OCI-M2 (cell line): ENCODE data around the gene GATC.
A peak's percentile ranks its signal among the peaks of the same experiment; 100 is the strongest.
"Not testable (repeated sequence)": the region's sequence is repeated elsewhere in the genome, so short reads cannot be mapped to it uniquely, and the experiment has no call there.

Source experiments
- DNase-seq: peaks from one replicate; lab custom pipeline; 2025; ENCODE audit not compliant: unreplicated experiment; lab: John Stamatoyannopoulos, UW

GATC gene

GRCh38 chr12:120468821-120469449, 22.7 kb downstream of the GATC start:
- DNase-seq = no peak

DNA sequence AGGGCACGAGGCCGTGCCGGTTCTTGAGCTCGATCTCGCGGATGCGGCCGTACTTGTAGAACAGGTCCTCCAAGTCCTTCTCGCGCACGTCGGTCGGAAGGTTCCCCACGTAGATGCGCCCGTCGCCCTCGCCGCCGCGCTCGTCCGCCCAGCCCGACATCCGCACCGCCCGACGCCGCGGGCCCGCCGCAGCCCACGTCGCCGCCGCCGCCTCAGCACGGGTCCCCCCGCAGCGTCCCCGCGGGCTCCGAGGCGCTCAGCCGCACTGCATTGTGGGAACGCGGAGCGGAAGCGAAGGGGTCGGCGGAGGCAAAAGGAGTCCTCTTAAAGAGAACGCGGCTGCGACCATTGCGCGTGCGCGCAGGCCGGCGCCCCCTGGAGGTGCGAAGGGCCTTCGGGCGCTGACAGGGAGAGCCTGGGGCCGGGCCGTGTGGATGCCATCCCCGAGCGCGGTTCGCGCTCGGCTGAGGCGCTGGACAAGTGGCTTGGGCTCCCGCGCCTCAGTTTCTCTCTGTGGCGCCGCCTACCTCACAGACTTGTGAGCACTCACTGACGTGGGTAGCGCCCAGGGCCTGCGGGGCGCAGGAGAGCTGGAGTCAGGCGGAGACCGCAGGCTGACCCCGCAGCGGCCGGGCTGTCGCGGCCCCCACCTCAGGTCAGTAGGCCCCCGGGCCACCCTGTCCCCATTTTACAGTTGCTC, 23.4 kb downstream of the GATC start, which contains the start of gene SRSF9:
Gene SRSF9, minus strand, starts transcription at position 299 of the 700 bp plus-strand sequence. Its CDS starts 139 bp downstream, at position 160.
- DNase-seq = peak; percentile 68

DNA sequence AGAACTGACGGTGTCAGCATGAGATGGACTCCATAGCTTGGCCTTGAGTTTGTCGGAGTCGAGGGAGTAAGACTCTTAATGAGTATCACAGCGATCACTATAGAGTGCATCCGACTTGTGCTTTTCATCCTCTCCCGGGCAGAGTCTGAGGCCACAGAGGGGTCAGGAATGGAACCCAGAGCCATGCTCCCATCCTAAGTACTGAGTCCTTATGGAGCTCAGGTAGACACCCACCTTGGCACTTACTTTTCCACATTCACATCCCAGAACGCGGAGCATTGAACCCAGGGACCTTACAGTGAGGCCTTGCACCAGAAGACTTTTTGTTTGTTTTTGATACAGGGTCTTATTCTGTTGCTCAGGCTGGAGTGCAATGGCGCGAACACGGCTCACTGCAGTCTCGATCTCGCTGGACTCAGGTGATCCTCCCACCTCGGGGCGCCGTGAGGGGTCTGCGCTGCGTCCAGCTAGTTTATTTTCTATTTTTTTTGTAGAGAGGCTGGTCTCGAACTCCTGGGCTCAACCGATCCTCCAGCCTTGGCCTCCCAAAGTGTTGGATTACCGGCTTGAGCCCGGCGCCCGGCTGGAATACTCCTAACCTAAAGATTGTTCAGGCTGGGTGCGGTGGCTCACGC, 24.0 kb downstream of the GATC start:
- DNase-seq = no peak

DNA sequence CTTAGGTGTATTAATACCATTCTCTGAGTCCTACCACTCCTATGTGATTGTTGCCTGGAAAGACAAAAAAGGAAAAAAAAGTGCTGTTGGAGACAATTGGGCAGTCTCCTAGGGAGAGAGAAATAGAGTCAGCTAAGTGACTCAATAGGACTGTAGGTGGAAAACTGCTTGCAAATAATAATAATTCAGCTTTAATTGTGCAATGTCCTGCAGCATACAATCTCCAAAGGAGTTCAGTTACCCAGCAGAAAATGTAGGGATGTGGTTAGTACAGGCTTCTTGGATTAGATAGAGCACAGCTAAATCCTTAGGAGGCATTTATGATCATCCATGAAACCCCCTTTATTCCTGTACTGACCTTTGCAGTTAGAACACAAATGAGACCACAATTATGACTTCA, 26.3 kb downstream of the GATC start:
- DNase-seq = no peak

DNA sequence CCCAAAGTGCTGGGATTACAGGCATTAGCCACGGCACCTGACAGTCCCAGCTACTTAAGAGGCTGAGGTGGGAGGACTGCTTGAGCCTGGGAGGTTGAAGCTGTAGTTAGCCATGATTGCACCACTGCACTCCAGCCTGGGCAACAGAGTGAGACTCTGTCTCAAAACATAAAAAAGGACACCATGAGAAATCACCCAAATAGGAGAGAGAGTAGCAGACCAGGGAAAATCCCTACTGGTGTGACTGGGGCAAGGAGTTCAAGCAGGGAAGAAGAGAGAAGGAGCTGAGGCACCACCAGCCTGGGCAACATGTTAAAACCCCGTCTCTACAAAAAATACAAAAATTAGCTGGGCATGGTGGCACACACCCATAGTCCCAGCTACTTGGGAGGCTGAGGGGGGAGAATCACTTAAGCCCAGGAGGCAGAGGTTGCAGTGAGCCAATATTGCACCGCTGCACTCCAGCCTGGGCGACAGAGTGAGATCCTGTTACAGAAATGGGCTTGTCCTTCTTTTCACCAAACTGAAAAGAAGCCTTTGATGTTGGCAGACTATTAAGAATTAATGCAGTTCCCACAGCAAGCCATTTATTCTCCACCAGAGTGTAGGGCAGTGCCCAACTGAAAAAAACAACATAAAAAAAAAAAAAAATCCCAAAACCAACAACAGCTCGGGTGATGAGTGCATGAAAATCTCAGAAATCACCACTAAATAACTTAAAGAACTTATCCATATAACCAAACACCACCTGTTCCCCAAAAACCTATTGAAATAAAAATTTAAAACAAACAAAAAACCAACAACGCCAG, 27.8 kb downstream of the GATC start:
- no peak for DNase-seq

GRCh38 chr12:120474616-120474960, 28.3 kb downstream of the GATC start:
- DNase-seq = no peak

GRCh38 chr12:120475643-120476042, 29.4 kb downstream of the GATC start:
- DNase-seq = no peak

DNA sequence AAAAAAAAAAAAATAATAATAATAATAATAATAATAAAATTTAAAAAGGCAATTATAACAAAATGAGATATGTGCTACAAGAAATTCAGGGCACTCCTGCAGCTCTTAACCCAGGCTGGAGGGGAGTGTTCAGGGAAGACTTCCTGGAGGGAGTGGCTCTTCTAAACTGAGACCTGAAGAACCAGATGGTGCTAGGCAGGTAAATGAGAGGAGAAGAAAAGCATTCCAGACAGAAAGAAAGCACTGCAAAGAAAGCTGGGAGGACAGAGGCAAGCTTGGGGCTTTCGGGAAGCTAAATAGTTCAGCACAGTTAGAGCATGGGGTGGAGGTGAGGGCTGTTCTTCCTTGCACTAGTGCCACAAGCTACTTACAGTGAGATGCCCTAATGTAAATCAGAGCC, 33.2 kb downstream of the GATC start:
- no peak for DNase-seq

DNA sequence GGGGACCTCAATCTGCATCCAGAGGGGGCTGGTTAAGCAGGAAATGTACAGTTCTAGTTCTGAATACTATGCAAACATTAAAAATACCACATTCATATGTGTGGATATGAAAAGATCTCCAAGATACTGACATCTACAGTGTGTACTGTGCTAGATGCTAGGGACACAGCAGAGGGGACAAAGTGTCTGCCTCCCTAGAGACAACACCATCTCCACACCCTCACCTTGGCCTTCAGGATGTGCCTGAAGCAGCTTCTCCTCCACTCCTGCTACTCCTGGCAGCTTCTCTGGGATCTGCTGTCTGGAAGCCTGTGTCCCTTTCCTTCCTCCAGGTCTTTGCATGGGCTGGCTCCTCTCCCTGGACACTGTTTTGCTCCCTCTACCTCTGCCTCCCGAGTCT, 34.0 kb downstream of the GATC start:
- no peak for DNase-seq

DNA sequence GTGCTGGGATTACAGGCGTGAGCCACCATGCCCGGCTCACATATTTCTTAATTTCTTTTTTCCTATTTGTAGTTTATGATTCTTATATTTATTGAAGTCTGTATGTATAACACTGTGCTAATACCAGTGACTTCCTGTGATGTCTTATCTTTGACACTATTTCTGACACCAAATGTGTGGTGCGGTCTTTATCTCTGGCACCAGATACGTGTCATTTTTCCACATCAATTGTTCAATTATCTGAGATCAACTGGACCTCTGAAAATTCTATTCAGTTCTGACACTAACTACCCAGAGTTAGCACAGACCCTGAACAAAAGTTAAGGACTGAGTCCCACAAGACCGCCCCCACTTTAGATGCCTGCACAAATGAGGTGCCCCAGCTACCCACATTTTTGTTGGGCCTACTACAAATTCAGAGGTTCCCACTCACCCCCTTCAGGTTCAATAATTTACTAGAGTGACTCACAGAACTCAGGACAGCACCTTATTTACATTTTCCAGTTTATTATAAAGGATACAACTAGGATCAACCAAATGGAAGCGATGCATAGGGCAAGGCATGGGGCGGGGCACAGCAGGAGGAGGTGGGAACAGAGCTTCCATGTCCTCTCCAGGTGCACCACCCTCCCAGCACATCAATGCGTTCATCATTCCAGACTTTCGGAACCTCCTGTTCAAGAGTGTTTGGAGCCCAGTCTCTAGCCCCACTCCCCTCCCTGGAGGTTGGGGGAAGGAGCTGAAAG, 35.0 kb downstream of the GATC start:
- no peak for DNase-seq

GRCh38 chr12:120483621-120484020, 37.4 kb downstream of the GATC start:
- no peak for DNase-seq

DNA sequence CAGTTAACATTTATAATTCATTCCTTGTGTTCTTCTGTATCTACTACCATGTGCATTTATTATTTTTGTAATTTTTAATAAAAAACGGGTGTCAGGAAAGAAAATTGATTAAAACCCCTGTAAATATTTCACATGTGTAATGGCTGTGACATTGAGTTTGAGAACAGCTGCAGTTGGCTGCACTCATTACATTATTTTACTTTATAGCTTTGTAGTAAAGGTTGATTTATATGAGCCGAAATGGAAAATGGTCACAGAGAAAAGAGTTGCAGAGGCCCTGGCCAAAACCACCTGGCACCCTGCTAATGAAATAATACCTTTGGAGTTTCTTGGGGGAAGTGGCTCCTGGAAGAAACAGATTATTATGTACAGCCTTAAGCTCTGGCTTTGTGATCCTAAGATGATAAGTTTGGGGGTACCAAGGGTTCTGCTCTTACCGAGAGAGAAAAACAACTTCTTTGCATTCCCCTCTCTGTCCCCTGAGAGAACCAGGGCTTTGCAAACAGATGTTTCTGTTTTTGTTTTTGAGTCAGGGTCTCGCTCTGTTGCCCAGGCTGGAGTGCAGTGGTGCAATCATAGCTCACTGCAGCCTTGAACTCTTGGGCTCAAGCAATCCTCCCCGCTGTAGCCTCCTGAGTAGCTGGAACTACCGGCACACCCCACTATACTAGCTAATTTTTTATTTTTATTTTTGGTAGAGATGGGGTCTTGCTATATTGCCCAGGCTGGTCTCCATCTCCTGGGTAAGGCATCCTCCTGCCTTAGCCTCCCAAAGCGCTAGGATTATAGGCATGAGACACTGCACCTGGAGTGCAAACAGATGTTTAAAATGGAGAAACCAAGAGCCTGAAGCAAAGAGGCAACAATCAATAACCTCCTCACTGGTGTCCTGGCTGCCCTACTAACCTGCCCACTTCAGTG, 40.0 kb downstream of the GATC start:
- DNase-seq = no peak

DNA sequence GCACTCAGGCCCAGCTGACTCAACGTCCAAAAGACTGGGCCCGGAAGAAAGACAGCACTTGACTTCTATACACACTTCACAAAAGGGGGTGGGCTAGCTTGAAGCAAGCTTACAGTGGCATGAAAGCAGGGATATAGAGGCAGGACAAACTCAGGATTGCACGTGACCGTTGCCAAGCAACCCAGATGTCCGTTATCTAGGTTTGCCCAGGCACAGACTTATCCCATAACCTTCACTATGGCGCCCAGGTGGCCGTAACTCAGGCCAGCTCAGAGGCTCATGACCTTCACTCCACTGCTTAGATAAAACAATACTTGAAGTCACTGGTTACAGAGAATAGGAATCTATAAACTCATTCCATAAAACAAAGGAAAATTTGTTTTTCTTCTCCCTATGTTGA, 41.3 kb downstream of the GATC start:
- not testable (repeated sequence) for DNase-seq

DNA sequence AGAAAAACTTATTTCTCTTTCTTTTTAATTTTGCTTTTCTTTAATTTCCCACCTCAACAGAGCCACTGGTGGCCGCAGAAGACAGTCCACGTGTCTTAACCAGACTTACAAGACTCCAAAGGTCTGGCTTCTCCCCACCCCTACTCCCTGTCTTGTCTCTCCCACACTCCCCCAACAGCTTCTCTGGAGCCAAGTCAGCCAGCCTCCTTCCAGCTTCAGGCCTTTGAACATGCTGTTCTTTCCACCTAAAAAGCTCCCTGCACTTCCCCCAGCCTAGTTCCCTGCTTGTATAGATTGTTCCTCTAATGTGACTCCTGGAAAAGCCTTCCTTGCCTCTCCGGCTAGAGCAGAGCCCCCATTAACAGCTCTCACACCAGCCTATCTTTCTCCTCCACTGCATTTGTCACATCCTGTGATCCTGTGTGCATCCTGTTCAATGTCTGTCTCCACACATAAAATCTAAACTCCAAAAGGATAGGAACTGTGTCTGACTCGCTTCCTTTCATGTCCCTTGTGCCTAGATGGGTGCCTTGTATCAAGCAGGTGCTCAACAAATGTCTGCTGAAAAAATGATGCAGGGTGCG, 41.9 kb downstream of the GATC start:
- DNase-seq = no peak

GRCh38 chr12:120489018-120489417, 42.8 kb downstream of the GATC start:
- DNase-seq = no peak

DNA sequence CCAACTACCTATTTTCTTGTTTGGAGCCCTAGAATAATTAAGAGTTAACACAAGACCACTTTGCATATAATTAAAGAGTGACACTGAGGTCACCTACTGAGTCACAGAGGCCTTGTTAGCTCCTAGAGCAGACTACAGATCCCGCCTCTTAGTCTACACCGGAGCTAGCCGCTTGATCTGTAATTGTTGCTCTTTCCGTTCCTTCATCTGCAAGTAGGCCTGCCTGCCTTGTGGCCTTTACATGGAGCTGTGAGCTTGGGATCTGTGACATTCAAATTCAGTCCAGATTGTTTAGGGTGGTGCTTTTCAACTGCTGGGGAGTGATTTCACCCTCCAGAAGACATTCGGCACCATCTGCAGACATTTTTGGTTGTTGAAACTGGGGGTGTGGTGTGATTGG, 44.1 kb downstream of the GATC start:
- DNase-seq = no peak

DNA sequence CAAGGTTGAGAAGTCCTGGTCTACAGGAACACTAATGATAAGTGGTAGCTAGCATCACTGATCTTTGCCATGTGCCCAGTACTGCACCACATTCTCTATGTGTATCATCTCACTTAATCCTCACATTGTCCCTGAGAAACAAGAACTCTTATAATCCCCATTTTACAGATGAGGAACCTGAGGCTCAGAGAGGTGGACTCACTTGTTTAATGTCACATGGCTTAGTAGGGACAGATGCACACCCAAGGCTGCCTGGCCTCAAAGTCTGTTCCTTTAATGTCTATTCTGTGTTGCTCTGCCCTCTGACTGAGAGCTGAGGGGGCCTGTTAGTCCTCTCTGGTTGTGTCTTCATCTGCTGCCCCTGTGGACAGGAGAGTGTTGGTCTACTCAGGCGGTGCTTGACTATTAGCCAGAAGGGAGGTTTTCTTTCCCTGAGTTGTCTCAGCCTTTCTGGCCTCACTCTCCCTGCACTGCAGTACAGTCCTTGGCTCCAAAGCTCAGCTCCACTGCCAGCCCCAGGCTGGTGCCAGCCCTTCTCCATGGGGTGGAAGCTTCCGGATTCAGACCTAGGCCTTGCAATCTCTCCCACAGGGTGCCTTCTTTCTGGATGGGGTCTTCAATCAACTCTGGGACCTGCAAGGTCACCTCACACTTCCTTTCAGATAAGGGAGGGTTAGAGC, 44.7 kb downstream of the GATC start:
- no peak for DNase-seq

- no peak for DNase-seq
These were observed 49.0 kb downstream of the GATC start for GRCh38 chr12:120495186-120495730.
